ENCODE data around the gene CNKSR3. TPM values are rescaled to one million over a fixed set of nuclear protein-coding genes. Genes with fewer than 3 reads are reported as not detected.

The CNKSR3 gene
- total RNA-seq, 1 experiment from 2014 or later = 5.6 TPM

DNA sequence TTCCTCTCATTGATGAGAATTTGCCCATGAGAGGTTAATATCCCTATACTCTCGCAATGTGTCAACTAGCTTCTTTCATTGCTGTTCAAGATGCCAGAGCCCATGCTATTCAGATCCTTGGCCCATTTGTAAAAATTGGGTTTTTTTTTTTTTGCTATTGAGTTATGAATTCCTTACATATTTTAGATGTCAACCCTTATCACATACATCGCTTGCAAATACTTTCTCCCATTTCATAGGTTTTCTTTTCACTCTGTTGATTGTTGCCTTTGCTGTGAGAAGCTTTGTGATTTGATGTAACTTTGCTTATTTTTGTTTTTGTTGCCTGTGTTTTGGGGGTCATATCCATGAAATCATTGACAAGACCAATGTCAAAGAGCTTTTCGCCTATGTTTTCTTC is 121.7 kb downstream of the CNKSR3 start:
- Histone ChIP-seq H4K91ac (ENCODE audit: insufficient read length, low read depth, low read length) (no peak overlapping the region), H2AK5ac (ENCODE audit: insufficient read length, low read length) (no peak overlapping the region), H2AFZ (ENCODE audit: low read length) (no peak overlapping the region), H2BK5ac (ENCODE audit: insufficient read length, low read length) (no peak overlapping the region), H2BK15ac (ENCODE audit: low read depth, low read length) (no peak overlapping the region), H4K5ac (ENCODE audit: insufficient read length, low read depth, low read length) (no peak overlapping the region), H3K4ac (ENCODE audit: low read depth, low read length) (no peak overlapping the region), H2BK12ac (ENCODE audit: insufficient read length, low read depth, low read length) (no peak overlapping the region), H3K27me3 (ENCODE audit: insufficient read depth, low read length) (no peaks in the 10 kb centered on the region), H3K4me1 (ENCODE audit: insufficient read depth, low read length) (no peaks in the 10 kb centered on the region), H3K56ac (ENCODE audit: insufficient read length, low read depth, low read length) (no peak overlapping the region), H4K8ac (replicated peaks; ENCODE audit: insufficient read length, low read depth, low read length) (no peak overlapping the region), H4K20me1 (ENCODE audit: control insufficient read depth, insufficient read depth, insufficient read length) (no peaks in the 10 kb centered on the region), H3K79me1 (ENCODE audit: insufficient read depth, low read depth, low read length, poor library complexity, severe bottlenecking) (no peaks in the 10 kb centered on the region), H3K23ac (ENCODE audit: insufficient read length, low read depth, low read length) (no peak overlapping the region), H3K9me3 (ENCODE audit: control insufficient read depth, low read depth, low read length) (no peaks in the 10 kb centered on the region), H3K79me2 (ENCODE audit: insufficient read depth, low read length) (no peaks in the 10 kb centered on the region), H3K14ac (ENCODE audit: insufficient read depth, low read length) (no peak overlapping the region), H2BK20ac (ENCODE audit: low read depth, low read length, poor library complexity, severe bottlenecking) (no peak overlapping the region), H3T11ph (ENCODE audit: low read length) (no peak overlapping the region), H3K18ac (ENCODE audit: insufficient read length, low read depth, low read length) (no peak overlapping the region), H3K4me2 (ENCODE audit: insufficient read depth, insufficient read length, low read length) (no peak overlapping the region), H3K23me2 (ENCODE audit: insufficient read length, low read depth, low read length, poor library complexity, severe bottlenecking) (no peaks in the 10 kb centered on the region), H3K9ac (ENCODE audit: extremely low read depth, insufficient read length, low read length) (no peak overlapping the region), H2BK120ac (ENCODE audit: low read depth, low read length, poor library complexity, severe bottlenecking) (no peak overlapping the region), H3K27ac (ENCODE audit: insufficient read length, low read depth, low read length) (no peak overlapping the region)
- Mint-ChIP-seq H3K4me1 (no peaks in the 10 kb centered on the region), H3K27me3 (ENCODE audit: low read depth) (peaks cover 4% of the 10 kb centered on the region; the same call in 1 of the 2 replicates), H3K36me3 (ENCODE audit: insufficient read depth in 1 of 3, low read depth in 3 of 3) (peaks cover 0 to 2% (median 0%) of the 10 kb centered on the region in 3 experiments; a peak in 2 of 7 replicates), H3K9me3 (peaks cover 0 to 6% of the 10 kb centered on the region in 2 experiments; a peak in 1 of 5 replicates), H3K4me3 (no peak overlapping the region), H3K27ac (no peak overlapping the region)
- WGBS (ENCODE audit: extremely low coverage, insufficient read length, low lambda C conversion rate) = no CpG with 5 or more reads among the region's 3 CpGs
- TF ChIP-seq, protein P1, sequence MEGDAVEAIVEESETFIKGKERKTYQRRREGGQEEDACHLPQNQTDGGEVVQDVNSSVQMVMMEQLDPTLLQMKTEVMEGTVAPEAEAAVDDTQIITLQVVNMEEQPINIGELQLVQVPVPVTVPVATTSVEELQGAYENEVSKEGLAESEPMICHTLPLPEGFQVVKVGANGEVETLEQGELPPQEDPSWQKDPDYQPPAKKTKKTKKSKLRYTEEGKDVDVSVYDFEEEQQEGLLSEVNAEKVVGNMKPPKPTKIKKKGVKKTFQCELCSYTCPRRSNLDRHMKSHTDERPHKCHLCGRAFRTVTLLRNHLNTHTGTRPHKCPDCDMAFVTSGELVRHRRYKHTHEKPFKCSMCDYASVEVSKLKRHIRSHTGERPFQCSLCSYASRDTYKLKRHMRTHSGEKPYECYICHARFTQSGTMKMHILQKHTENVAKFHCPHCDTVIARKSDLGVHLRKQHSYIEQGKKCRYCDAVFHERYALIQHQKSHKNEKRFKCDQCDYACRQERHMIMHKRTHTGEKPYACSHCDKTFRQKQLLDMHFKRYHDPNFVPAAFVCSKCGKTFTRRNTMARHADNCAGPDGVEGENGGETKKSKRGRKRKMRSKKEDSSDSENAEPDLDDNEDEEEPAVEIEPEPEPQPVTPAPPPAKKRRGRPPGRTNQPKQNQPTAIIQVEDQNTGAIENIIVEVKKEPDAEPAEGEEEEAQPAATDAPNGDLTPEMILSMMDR (conservative IDR thresholded peaks at IDR 0.05) = no peak
- DNase-seq = no peak

All from H9 (cell line).